ENCODE results near the gene NTMT2. TPM values are rescaled to one million over a fixed set of nuclear protein-coding genes. Genes with fewer than 3 reads are reported as not detected.

The NTMT2 gene
- polyA plus RNA-seq, 1 experiment = not detected

DNA sequence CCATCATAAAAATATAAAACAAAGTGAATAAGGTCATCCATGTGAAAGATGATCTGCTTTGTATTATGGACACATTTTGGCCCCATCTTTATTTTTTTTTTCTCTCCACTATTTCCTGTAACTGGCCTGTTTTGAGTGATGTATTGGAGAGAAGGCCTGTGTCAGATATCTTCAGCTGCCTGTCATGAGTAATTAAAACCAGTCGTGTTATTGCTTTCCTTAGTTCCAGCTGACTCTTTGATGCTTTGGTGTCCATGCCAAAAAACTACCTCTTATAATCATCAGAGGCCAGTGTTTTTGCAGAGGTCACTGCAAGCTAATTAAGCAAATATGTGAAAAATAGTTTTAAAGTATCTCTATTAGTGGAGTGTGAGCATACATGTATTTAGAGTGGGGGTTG, 29.7 kb downstream of the NTMT2 start:
- ChIA-PET POLR2A (no interaction called here), CTCF (no interaction called here)
- TF ChIP-seq, protein P1, sequence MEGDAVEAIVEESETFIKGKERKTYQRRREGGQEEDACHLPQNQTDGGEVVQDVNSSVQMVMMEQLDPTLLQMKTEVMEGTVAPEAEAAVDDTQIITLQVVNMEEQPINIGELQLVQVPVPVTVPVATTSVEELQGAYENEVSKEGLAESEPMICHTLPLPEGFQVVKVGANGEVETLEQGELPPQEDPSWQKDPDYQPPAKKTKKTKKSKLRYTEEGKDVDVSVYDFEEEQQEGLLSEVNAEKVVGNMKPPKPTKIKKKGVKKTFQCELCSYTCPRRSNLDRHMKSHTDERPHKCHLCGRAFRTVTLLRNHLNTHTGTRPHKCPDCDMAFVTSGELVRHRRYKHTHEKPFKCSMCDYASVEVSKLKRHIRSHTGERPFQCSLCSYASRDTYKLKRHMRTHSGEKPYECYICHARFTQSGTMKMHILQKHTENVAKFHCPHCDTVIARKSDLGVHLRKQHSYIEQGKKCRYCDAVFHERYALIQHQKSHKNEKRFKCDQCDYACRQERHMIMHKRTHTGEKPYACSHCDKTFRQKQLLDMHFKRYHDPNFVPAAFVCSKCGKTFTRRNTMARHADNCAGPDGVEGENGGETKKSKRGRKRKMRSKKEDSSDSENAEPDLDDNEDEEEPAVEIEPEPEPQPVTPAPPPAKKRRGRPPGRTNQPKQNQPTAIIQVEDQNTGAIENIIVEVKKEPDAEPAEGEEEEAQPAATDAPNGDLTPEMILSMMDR (IDR thresholded peaks at IDR 0.05; ENCODE audit: low read depth, low read length) = no peak
- no peak overlapping the region for H3K4me3 ChIP-seq (ENCODE audit: low read depth, low read length)
- H3K27ac ChIP-seq (ENCODE audit: low read depth, low read length) = no peak overlapping the region
- H3K9me3 ChIP-seq (ENCODE audit: control insufficient read depth, insufficient read depth, low read length) = no peaks in the 10 kb centered on the region
- no peaks in the 10 kb centered on the region for H3K27me3 ChIP-seq (ENCODE audit: control insufficient read depth, insufficient read depth, low read length)
- no peak for DNase-seq (ENCODE audit: low read depth, low spot score)

DNA sequence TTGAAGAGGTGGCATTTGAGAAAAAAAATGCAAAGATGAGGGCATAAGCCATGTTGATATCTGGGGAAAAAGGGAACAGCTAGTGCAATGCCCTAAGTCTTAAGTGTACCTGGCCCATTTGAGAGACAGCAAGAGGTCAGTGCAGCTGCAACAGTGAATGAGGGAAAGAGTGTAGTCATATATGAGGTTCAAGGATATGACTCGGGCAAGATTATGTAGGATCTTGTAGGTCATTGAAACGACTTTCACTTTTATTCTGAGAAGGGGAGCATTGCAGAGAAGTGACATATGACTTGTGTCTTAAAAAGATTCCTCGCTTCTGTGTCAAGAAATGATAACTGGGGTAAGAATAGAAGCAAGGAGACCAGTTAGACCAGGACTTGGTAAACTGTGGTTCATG, 31.0 kb downstream of the NTMT2 start:
- CTCF ChIA-PET = no interaction called here
- POLR2A ChIA-PET = no interaction called here
- TF ChIP-seq, protein P1 (IDR thresholded peaks at IDR 0.05; ENCODE audit: low read depth, low read length) = no peak

DNA sequence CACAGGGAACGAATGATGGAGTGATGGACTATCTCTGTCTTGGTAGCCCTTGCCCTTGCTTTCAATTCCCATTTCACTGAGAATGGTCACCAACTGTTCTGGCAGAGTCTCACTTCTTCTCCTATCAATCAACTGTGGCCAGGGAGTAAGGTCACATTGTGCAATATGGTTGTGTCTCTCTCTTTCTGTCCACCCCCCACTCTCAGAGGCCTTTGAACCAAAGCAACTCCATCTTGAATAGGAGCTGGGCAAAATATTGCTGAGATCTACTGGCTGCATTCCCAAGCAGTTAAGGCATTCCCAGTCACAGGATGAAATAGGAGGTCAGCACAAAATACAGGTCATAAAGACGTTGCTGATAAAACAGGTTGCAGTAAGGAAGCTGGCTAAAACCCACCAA, 36.7 kb downstream of the NTMT2 start:
- CTCF ChIA-PET = no interaction called here

More for the DNA sequence above, 31.0 kb downstream of the NTMT2 start:
- Histone ChIP-seq H3K4me3 (ENCODE audit: low read depth, low read length) (no peak overlapping the region), H3K9me3 (ENCODE audit: control insufficient read depth, insufficient read depth, low read length) (no peaks in the 10 kb centered on the region), H3K27ac (ENCODE audit: low read depth, low read length) (no peak overlapping the region), H3K27me3 (ENCODE audit: control insufficient read depth, insufficient read depth, low read length) (no peaks in the 10 kb centered on the region)
- DNase-seq (ENCODE audit: low read depth, low spot score) = no peak

DNA sequence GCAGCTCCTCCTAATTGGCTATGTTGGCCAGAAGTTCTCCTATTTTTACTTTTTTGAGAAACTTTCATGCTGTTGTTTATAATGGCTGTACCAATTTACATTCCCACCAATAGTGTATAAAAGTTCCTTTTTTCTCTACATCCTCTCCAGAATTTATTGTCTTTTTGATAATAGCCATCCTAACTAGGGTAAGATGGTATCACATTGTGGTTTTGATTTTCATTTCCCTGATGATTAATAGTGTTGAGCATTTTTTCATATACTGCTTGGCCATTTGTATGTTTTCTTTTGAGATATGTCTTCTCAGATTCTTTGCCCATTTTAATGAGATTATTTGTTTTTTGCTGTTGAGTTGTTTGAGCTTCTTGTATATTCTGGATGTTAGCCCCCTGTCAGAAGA, 46.8 kb downstream of the NTMT2 start:
- H3K4me3 ChIP-seq (ENCODE audit: low read depth, low read length) = no peak overlapping the region
- POLR2A ChIA-PET = no interaction called here
- no peak for DNase-seq (ENCODE audit: low read depth, low spot score)
- H3K9me3 ChIP-seq (ENCODE audit: control insufficient read depth, insufficient read depth, low read length) = no peaks in the 10 kb centered on the region
- no peaks in the 10 kb centered on the region for H3K27me3 ChIP-seq (ENCODE audit: control insufficient read depth, insufficient read depth, low read length)
- CTCF ChIA-PET = no interaction called here
- TF ChIP-seq, protein P1 (IDR thresholded peaks at IDR 0.05; ENCODE audit: low read depth, low read length) = no peak
- H3K27ac ChIP-seq (ENCODE audit: low read depth, low read length) = no peak overlapping the region

More for the DNA sequence above, 36.7 kb downstream of the NTMT2 start:
- Histone ChIP-seq H3K9me3 (ENCODE audit: control insufficient read depth, insufficient read depth, low read length) (no peaks in the 10 kb centered on the region), H3K4me3 (ENCODE audit: low read depth, low read length) (no peak overlapping the region), H3K27me3 (ENCODE audit: control insufficient read depth, insufficient read depth, low read length) (no peaks in the 10 kb centered on the region), H3K27ac (ENCODE audit: low read depth, low read length) (no peak overlapping the region)
- POLR2A ChIA-PET = no interaction called here
- no peak for DNase-seq (ENCODE audit: low read depth, low spot score)
- TF ChIP-seq, protein P1 (IDR thresholded peaks at IDR 0.05; ENCODE audit: low read depth, low read length) = no peak

DNA sequence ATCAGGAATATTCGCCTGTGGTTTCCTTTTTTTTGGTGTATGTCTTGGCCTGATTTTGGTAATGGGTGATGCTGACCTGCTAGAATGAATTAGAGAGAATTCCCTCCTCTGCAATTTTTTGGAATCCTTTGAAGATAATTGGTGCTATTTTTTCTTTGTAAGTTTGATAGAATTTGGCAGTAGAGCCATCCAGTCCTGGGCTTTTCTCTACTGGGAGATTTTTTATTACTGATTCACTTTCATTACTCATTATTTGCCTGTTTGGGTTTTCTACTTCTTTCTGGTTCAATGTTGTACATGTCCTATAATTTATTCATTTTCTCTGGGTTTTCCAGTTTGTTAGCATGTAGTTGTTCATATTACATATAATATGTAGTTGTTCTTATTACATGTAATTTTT, 48.7 kb downstream of the NTMT2 start:
- ChIA-PET CTCF (no interaction called here), POLR2A (no interaction called here)
- Histone ChIP-seq H3K27me3 (ENCODE audit: control insufficient read depth, insufficient read depth, low read length) (no peaks in the 10 kb centered on the region), H3K27ac (ENCODE audit: low read depth, low read length) (no peak overlapping the region), H3K9me3 (ENCODE audit: control insufficient read depth, insufficient read depth, low read length) (no peaks in the 10 kb centered on the region), H3K4me3 (ENCODE audit: low read depth, low read length) (no peak overlapping the region)
- no peak for DNase-seq (ENCODE audit: low read depth, low spot score)
- TF ChIP-seq, protein P1 (IDR thresholded peaks at IDR 0.05; ENCODE audit: low read depth, low read length) = no peak
